NCI-H748 (cell line): ENCODE measurements around the gene OR4X2.
"Not testable (repeated sequence)": the region's sequence is repeated elsewhere in the genome, so short reads cannot be mapped to it uniquely, and the experiment has no call there.

Source experiments
- DNase-seq: peaks from one replicate; lab custom pipeline; 2025; ENCODE audit not compliant: unreplicated experiment; lab: John Stamatoyannopoulos, UW

Gene OR4X2

GRCh38 chr11:48244804-48245203, at the start of gene OR4X2:
TSS of gene OR4X2 (plus strand) at chr11:48245104. CDS start at chr11:48245104, 0 bp downstream.
- DNase-seq, result no peak

GRCh38 chr11:48207881-48208280, 37.0 kb upstream of the OR4X2 start:
- no peak for DNase-seq

- no peak for DNase-seq
Observed at GRCh38 chr11:48210052-48210451, 34.9 kb upstream of the OR4X2 start.

- DNase-seq, result no peak
Observed at GRCh38 chr11:48216510-48216909, 28.4 kb upstream of the OR4X2 start, which contains the start of gene OR4B1. TSS of gene OR4B1 (plus strand) at chr11:48216810. CDS start at chr11:48216810, 0 bp downstream.

- DNase-seq, result no peak
Observed at GRCh38 chr11:48228761-48229160, 16.1 kb upstream of the OR4X2 start.

- not testable (repeated sequence) for DNase-seq
Observed at GRCh38 chr11:48230057-48230456, 14.8 kb upstream of the OR4X2 start.

- DNase-seq, result no peak
Observed at GRCh38 chr11:48237727-48238126, 7.2 kb upstream of the OR4X2 start.

GRCh38 chr11:48242501-48242900, 2.4 kb upstream of the OR4X2 start:
- DNase-seq, result no peak

- no peak for DNase-seq
Observed at GRCh38 chr11:48248902-48249301, 4.0 kb downstream of the OR4X2 start.

- no peak for DNase-seq
Observed at GRCh38 chr11:48261600-48261999, 16.7 kb downstream of the OR4X2 start.

- no peak for DNase-seq
Observed at GRCh38 chr11:48263423-48263911, 18.6 kb downstream of the OR4X2 start, which contains the start of gene OR4X1. TSS of gene OR4X1 (plus strand) at chr11:48263861. CDS start at chr11:48263861, 0 bp downstream.

- DNase-seq, result no peak
Observed at GRCh38 chr11:48270621-48271020, 25.7 kb downstream of the OR4X2 start.

- DNase-seq, result no peak
Observed at GRCh38 chr11:48272606-48273005, 27.7 kb downstream of the OR4X2 start.
